OCI-LY1 (cell line): ENCODE results near the gene HOXC6.

Experiments used
- H2AFZ ChIP-seq: fragments of 200-600 bp; sonication (generic), shearing (Covaris generic); 2 replicates; pipeline ENCODE4 v1.6.0; 2014; ENCODE audit warnings: antibody characterized with exemption, mild to moderate bottlenecking, low read length
- H3F3A ChIP-seq: fragments of 200-600 bp; sonication (generic), shearing (Covaris generic); 2 replicates; pipeline ENCODE4 v1.6.0; 2014; ENCODE audit warnings: mild to moderate bottlenecking, antibody characterized with exemption, low read length, moderate library complexity; ENCODE audit not compliant: insufficient read depth
- H3K27ac ChIP-seq: fragments of 200-600 bp; sonication (generic); 2 replicates; pipeline ENCODE4 v1.5.1; 2014; ENCODE audit warnings: low read length, mixed run types, mild to moderate bottlenecking, low read depth; ENCODE audit not compliant: poor library complexity, severe bottlenecking
- H3K27me3 ChIP-seq: fragments of 200-600 bp; sonication (generic); 2 replicates; pipeline ENCODE4 v1.6.0; 2014; ENCODE audit warnings: antibody characterized with exemption, mild to moderate bottlenecking, low read length, moderate library complexity; ENCODE audit not compliant: insufficient read depth
- H3K36me3 ChIP-seq: fragments of 200-600 bp; sonication (generic); 2 replicates; pipeline ENCODE4 v1.6.1; 2014; ENCODE audit warnings: mild to moderate bottlenecking, antibody characterized with exemption, low read length, moderate library complexity, mixed read lengths; ENCODE audit not compliant: insufficient read depth
- H3K4me1 ChIP-seq: fragments of 200-600 bp; sonication (generic); 2 replicates; pipeline ENCODE4 v1.5.1; 2014; ENCODE audit warnings: mild to moderate bottlenecking, low read length, moderate library complexity; ENCODE audit not compliant: insufficient read depth, severe bottlenecking
- H3K4me2 ChIP-seq: fragments of 200-600 bp; sonication (generic), shearing (Covaris generic); 2 replicates; pipeline ENCODE4 v1.6.1; 2014; ENCODE audit warnings: low read length
- H3K4me3 ChIP-seq: fragments of 200-600 bp; sonication (generic); 2 replicates; pipeline ENCODE4 v1.5.1; 2014; ENCODE audit warnings: low read length, low read depth, mild to moderate bottlenecking, mixed read lengths; ENCODE audit not compliant: poor library complexity, severe bottlenecking
- H3K79me2 ChIP-seq: fragments of 200-600 bp; shearing (Covaris generic); 2 replicates; pipeline ENCODE4 v1.6.1; 2016; ENCODE audit warnings: mixed run types, low read length, mixed read lengths; ENCODE audit not compliant: insufficient read depth
- H3K9ac ChIP-seq: fragments of 200-600 bp; sonication (generic), shearing (Covaris generic); 2 replicates; pipeline ENCODE4 v1.6.1; 2014; ENCODE audit warnings: mild to moderate bottlenecking, low read length, mixed read lengths
- H3K9me2 ChIP-seq: fragments of 200-600 bp; sonication (generic), shearing (Covaris generic); 2 replicates; pipeline ENCODE4 v1.6.1; 2014; ENCODE audit warnings: low read depth, mild to moderate bottlenecking, low read length, mixed read lengths
- H3K9me3 ChIP-seq: fragments of 200-600 bp; shearing (Covaris generic); 2 replicates; pipeline ENCODE4 v1.6.1; 2014; ENCODE audit warnings: low read length, mixed read lengths
- H4K20me1 ChIP-seq: fragments of 200-600 bp; sonication (generic), shearing (Covaris generic); 2 replicates; pipeline ENCODE4 v1.6.0; 2016; ENCODE audit warnings: mild to moderate bottlenecking, low read length; ENCODE audit not compliant: insufficient read depth
- CTCF ChIP-seq: fragments of 200-600 bp; sonication (generic), shearing (Covaris generic); IDR thresholded peaks from 2 replicates; pipeline ENCODE4 v1.5.1; 2017; ENCODE audit warnings: mild to moderate bottlenecking, antibody characterized with exemption, low read length, moderate library complexity, mixed read lengths
- EZH2 ChIP-seq: fragments of 200-600 bp; sonication (generic), shearing (Covaris generic); IDR thresholded peaks from 2 replicates; pipeline ENCODE4 v1.8.0; 2017; ENCODE audit warnings: borderline replicate concordance, mixed run types, mild to moderate bottlenecking, antibody characterized with exemption, low read length, moderate library complexity, mixed read lengths

Gene HOXC6

GRCh38 chr12:54031480-54031879 lies 3.2 kb downstream of the HOXC6 start:
- H3K27ac ChIP-seq = no peak overlapping the region
- peaks cover 9% of the 10 kb centered on the region for H3K4me1 ChIP-seq
- no peaks in the 10 kb centered on the region for H3K9me3 ChIP-seq
- peaks cover 4% of the 10 kb centered on the region; the same call in 1 of the 2 replicates for H3K27me3 ChIP-seq
- no peak overlapping the region for H3K4me3 ChIP-seq
- no peak overlapping the region for H2AFZ ChIP-seq
- TF ChIP-seq EZH2 (no peak), CTCF (no peak)
- no peaks in the 10 kb centered on the region for H3K79me2 ChIP-seq
- H3K9me2 ChIP-seq = no peaks in the 10 kb centered on the region
- H4K20me1 ChIP-seq = no peaks in the 10 kb centered on the region
- H3F3A ChIP-seq = no peaks in the 10 kb centered on the region
- no peaks in the 10 kb centered on the region for H3K36me3 ChIP-seq
- no peak overlapping the region for H3K9ac ChIP-seq
- no peak overlapping the region for H3K4me2 ChIP-seq

GRCh38 chr12:54032086-54032619 lies 3.9 kb downstream of the HOXC6 start:
- H4K20me1 ChIP-seq = no peaks in the 10 kb centered on the region
- no peak overlapping the region for H2AFZ ChIP-seq
- H3K9ac ChIP-seq = no peak overlapping the region
- H3K9me3 ChIP-seq = no peaks in the 10 kb centered on the region
- no peak for TF ChIP-seq CTCF
- no peak for TF ChIP-seq EZH2
- H3K79me2 ChIP-seq = no peaks in the 10 kb centered on the region
- H3F3A ChIP-seq = no peaks in the 10 kb centered on the region
- H3K9me2 ChIP-seq = no peaks in the 10 kb centered on the region
- H3K4me3 ChIP-seq = no peak overlapping the region
- no peak overlapping the region for H3K27ac ChIP-seq
- H3K4me1 ChIP-seq = peaks cover 2% of the 10 kb centered on the region
- H3K36me3 ChIP-seq = no peaks in the 10 kb centered on the region
- no peak overlapping the region for H3K4me2 ChIP-seq
- H3K27me3 ChIP-seq = peaks cover 4% of the 10 kb centered on the region; the same call in 1 of the 2 replicates

- no peaks in the 10 kb centered on the region for H3K36me3 ChIP-seq
- H3K79me2 ChIP-seq = no peaks in the 10 kb centered on the region
- H3K27me3 ChIP-seq = peaks cover 4% of the 10 kb centered on the region; the same call in 1 of the 2 replicates
- no peak within 1 kb of the TSS for H2AFZ ChIP-seq
- no peak within 1 kb of the TSS for H3K4me3 ChIP-seq
- TF ChIP-seq EZH2 (no peak), CTCF (peak; percentile 91)
- H4K20me1 ChIP-seq = no peaks in the 10 kb centered on the region
- no peak within 1 kb of the TSS for H3K4me2 ChIP-seq
- no peaks in the 10 kb centered on the region for H3K4me1 ChIP-seq
- H3K9me3 ChIP-seq = no peaks in the 10 kb centered on the region
- H3K27ac ChIP-seq = no peak within 1 kb of the TSS
- no peak within 1 kb of the TSS for H3K9ac ChIP-seq
- H3F3A ChIP-seq = no peaks in the 10 kb centered on the region
- H3K9me2 ChIP-seq = no peaks in the 10 kb centered on the region
These were observed 4.4 kb downstream of the HOXC6 start, which contains the start of gene HOXC5 for GRCh38 chr12:54032627-54033100. Gene HOXC5, plus strand, starts transcription at chr12:54033050. Its CDS starts 73 bp downstream, at chr12:54033123.
